Activated effector memory CD4-positive, alpha-beta T cell treated with anti-CD3 and anti-CD28 coated beads, Interleukin-2, amount 50 U/mL, for 16 hours (primary cell): Measurements from ENCODE around the gene RIPOR2.
"Not testable (repeated sequence)": the region's sequence is repeated elsewhere in the genome, so short reads cannot be mapped to it uniquely, and the experiment has no call there.

Experiments
- DNase-seq: peaks from one replicate; pipeline ENCODE4 v3.0.0-alpha.2; 2020

Gene RIPOR2

DNA sequence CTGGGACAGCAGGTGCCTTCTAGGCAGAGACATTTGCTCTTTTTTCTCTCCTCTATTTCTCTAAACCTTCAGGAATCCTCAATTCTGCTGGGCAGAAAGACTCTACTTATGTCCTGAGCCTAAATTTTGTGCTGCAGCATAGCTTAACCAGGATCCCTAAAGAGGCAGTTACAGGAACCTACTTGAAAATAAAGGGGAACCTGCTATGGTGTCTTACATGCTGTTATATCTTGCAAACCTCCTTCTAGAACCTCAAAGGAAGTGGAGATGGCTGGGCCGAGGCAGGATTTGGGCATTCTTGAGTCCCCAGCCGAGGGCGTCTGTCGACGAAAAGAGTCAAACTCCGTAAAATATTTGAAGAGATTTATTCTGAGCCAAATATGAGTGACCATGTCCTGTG is 178.1 kb downstream of the RIPOR2 start:
- no peak for DNase-seq

DNA sequence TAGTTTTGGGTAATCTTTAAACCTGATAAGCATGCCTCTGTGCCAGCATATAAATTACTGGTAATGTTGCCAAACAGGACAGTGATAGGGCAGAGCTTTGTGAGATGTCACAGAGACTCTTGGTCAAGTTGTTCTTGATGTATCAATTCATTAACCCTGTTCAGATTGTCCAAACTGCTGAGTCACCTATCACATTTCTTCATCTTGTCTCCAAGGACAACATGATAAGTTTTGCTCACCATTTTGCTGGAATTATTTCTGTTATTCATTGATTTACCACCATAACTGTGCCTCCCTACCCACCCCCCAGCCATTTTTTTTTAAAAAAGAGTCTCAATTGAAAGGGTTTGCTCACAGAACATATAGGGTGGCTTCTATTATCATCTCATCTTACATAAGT is 180.5 kb downstream of the RIPOR2 start:
- no peak for DNase-seq

DNA sequence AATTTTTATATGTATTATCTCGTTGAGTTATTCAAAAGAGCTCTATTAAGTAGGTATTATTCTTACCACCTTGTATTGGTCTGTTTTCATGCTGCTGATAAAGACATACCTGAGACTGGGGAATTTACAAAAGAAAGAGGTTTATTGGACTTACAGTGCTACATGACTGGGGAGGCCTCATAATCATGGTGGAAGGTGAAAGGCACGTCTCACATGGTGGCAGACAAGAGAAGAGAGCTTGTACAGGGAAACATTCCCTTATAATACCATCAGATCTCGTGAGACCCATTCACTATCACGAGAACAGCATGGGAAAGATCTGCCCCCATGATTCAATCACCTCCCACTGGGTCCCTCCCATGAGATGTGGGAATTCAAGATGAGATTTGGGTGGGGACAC is 181.4 kb downstream of the RIPOR2 start:
- DNase-seq, result not testable (repeated sequence)
